ENCODE measurements around the gene APBA3.
A peak's percentile ranks its signal among the peaks of the same experiment; 100 is the strongest.

The APBA3 gene

GRCh38 chr19:3775831-3776230 lies 14.3 kb upstream of the APBA3 start:
- Histone ChIP-seq H3K9ac (ENCODE audit: low read length) (no peak overlapping the region), H3K4me1 (ENCODE audit: control insufficient read depth, insufficient read depth, low read depth, low read length) (no peaks in the 10 kb centered on the region), H3K79me1 (replicated peaks; ENCODE audit: low read length, poor library complexity, severe bottlenecking) (no peaks in the 10 kb centered on the region), H3K27ac (ENCODE audit: low read length, poor library complexity, severe bottlenecking) (no peak overlapping the region), H3K9me3 (ENCODE audit: control insufficient read depth, low read length) (no peaks in the 10 kb centered on the region), H3K36me3 (ENCODE audit: control insufficient read depth in 1 of 2, insufficient read depth in 2 of 2, low read depth in 1 of 2, low read length in 2 of 2) (no peaks in the 10 kb centered on the region), H2BK5ac (ENCODE audit: low read depth, low read length, poor library complexity, severe bottlenecking) (no peak overlapping the region), H3K4me2 (ENCODE audit: low read length, poor library complexity, severe bottlenecking) (no peak overlapping the region), H3K4ac (ENCODE audit: low read depth in 1 of 2, low read length in 2 of 2) (no peak overlapping the region), H3K18ac (ENCODE audit: low read depth in 1 of 2, low read length in 2 of 2) (no peak overlapping the region), H3K14ac (ENCODE audit: low read length in 2 of 2) (no peak overlapping the region), H2BK120ac (ENCODE audit: low read depth, low read length) (no peak overlapping the region), H2BK12ac (ENCODE audit: low read length in 2 of 2) (no peak overlapping the region), H2BK15ac (ENCODE audit: low read depth, poor library complexity, severe bottlenecking) (no peak overlapping the region), H3K4me3 (ENCODE audit: insufficient read depth in 1 of 2, low read depth in 1 of 2, low read length in 2 of 2) (no peak overlapping the region), H2AFZ (ENCODE audit: low read depth, low read length) (no peak overlapping the region), H3K27me3 (ENCODE audit: control insufficient read depth in 1 of 2, insufficient read depth in 1 of 2, low read length in 2 of 2) (peaks cover 0 to 30% of the 10 kb centered on the region in 2 experiments), H4K8ac (ENCODE audit: low read length) (no peak overlapping the region), H3K23ac (ENCODE audit: low read length in 2 of 2) (no peak overlapping the region), H2AK5ac (ENCODE audit: low read length, severe bottlenecking) (no peak overlapping the region), H4K91ac (ENCODE audit: low read length) (peak overlapping the region; percentile 22)
- WGBS, result 91% methylated on average over 5 of the region's 5 CpGs
- no peak for DNase-seq

GRCh38 chr19:3775374-3775711 lies 13.9 kb upstream of the APBA3 start:
- Histone ChIP-seq H3K4me1 (ENCODE audit: control insufficient read depth, insufficient read depth, low read depth, low read length) (no peaks in the 10 kb centered on the region), H3K9ac (ENCODE audit: low read length) (no peak overlapping the region), H4K8ac (ENCODE audit: low read length) (no peak overlapping the region), H3K18ac (ENCODE audit: low read depth in 1 of 2, low read length in 2 of 2) (no peak overlapping the region), H3K14ac (ENCODE audit: low read length in 2 of 2) (no peak overlapping the region), H3K4me2 (ENCODE audit: low read length, poor library complexity, severe bottlenecking) (no peak overlapping the region), H2BK15ac (ENCODE audit: low read depth, poor library complexity, severe bottlenecking) (no peak overlapping the region), H3K9me3 (ENCODE audit: control insufficient read depth, low read length) (no peaks in the 10 kb centered on the region), H3K79me1 (replicated peaks; ENCODE audit: low read length, poor library complexity, severe bottlenecking) (no peaks in the 10 kb centered on the region), H3K27me3 (ENCODE audit: control insufficient read depth in 1 of 2, insufficient read depth in 1 of 2, low read length in 2 of 2) (peaks cover 0 to 30% of the 10 kb centered on the region in 2 experiments), H3K23ac (ENCODE audit: low read length in 2 of 2) (no peak overlapping the region), H4K91ac (ENCODE audit: low read length) (no peak overlapping the region), H3K4me3 (ENCODE audit: insufficient read depth in 1 of 2, low read depth in 1 of 2, low read length in 2 of 2) (no peak overlapping the region), H3K4ac (ENCODE audit: low read depth in 1 of 2, low read length in 2 of 2) (no peak overlapping the region), H2BK5ac (ENCODE audit: low read depth, low read length, poor library complexity, severe bottlenecking) (no peak overlapping the region), H2AFZ (ENCODE audit: low read depth, low read length) (no peak overlapping the region), H3K27ac (ENCODE audit: low read length, poor library complexity, severe bottlenecking) (no peak overlapping the region), H2BK12ac (ENCODE audit: low read length in 2 of 2) (no peak overlapping the region), H3K36me3 (ENCODE audit: control insufficient read depth in 1 of 2, insufficient read depth in 2 of 2, low read depth in 1 of 2, low read length in 2 of 2) (peaks cover 0 to 3% of the 10 kb centered on the region in 2 experiments), H2BK120ac (ENCODE audit: low read depth, low read length) (no peak overlapping the region), H2AK5ac (ENCODE audit: low read length, severe bottlenecking) (no peak overlapping the region)
- DNase-seq, result no peak
- WGBS, result 65% methylated on average over 2 of the region's 2 CpGs

GRCh38 chr19:3774621-3775373 lies 13.3 kb upstream of the APBA3 start:
- Histone ChIP-seq H3K4ac (ENCODE audit: low read depth in 1 of 2, low read length in 2 of 2) (no peak overlapping the region), H2AK5ac (ENCODE audit: low read length, severe bottlenecking) (no peak overlapping the region), H2BK12ac (ENCODE audit: low read length in 2 of 2) (no peak overlapping the region), H3K18ac (ENCODE audit: low read depth in 1 of 2, low read length in 2 of 2) (no peak overlapping the region), H3K4me2 (ENCODE audit: low read length, poor library complexity, severe bottlenecking) (no peak overlapping the region), H4K8ac (ENCODE audit: low read length) (no peak overlapping the region), H3K23ac (ENCODE audit: low read length in 2 of 2) (no peak overlapping the region), H3K14ac (ENCODE audit: low read length in 2 of 2) (no peak overlapping the region), H4K91ac (ENCODE audit: low read length) (no peak overlapping the region), H3K27me3 (ENCODE audit: control insufficient read depth in 1 of 2, insufficient read depth in 1 of 2, low read length in 2 of 2) (peaks cover 0 to 30% of the 10 kb centered on the region in 2 experiments), H3K79me1 (replicated peaks; ENCODE audit: low read length, poor library complexity, severe bottlenecking) (no peaks in the 10 kb centered on the region), H3K9ac (ENCODE audit: low read length) (no peak overlapping the region), H2BK5ac (ENCODE audit: low read depth, low read length, poor library complexity, severe bottlenecking) (no peak overlapping the region), H3K4me1 (ENCODE audit: control insufficient read depth, insufficient read depth, low read depth, low read length) (no peaks in the 10 kb centered on the region), H3K27ac (ENCODE audit: low read length, poor library complexity, severe bottlenecking) (no peak overlapping the region), H3K4me3 (ENCODE audit: insufficient read depth in 1 of 2, low read depth in 1 of 2, low read length in 2 of 2) (no peak overlapping the region), H3K36me3 (ENCODE audit: control insufficient read depth in 1 of 2, insufficient read depth in 2 of 2, low read depth in 1 of 2, low read length in 2 of 2) (peaks cover 0 to 8% of the 10 kb centered on the region in 2 experiments), H3K9me3 (ENCODE audit: control insufficient read depth, low read length) (no peaks in the 10 kb centered on the region), H2AFZ (ENCODE audit: low read depth, low read length) (no peak overlapping the region), H2BK120ac (ENCODE audit: low read depth, low read length) (no peak overlapping the region), H2BK15ac (ENCODE audit: low read depth, poor library complexity, severe bottlenecking) (no peak overlapping the region)
- 71% methylated on average over 21 of the region's 25 CpGs for WGBS
- DNase-seq, result no peak

GRCh38 chr19:3773814-3774515 lies 12.5 kb upstream of the APBA3 start:
- Histone ChIP-seq H3K79me1 (replicated peaks; ENCODE audit: low read length, poor library complexity, severe bottlenecking) (no peaks in the 10 kb centered on the region), H2BK5ac (ENCODE audit: low read depth, low read length, poor library complexity, severe bottlenecking) (no peak overlapping the region), H4K91ac (ENCODE audit: low read length) (no peak overlapping the region), H3K36me3 (ENCODE audit: control insufficient read depth in 1 of 2, insufficient read depth in 2 of 2, low read depth in 1 of 2, low read length in 2 of 2) (peaks cover 0 to 17% of the 10 kb centered on the region in 2 experiments), H3K4ac (ENCODE audit: low read depth in 1 of 2, low read length in 2 of 2) (no peak overlapping the region), H2AK5ac (ENCODE audit: low read length, severe bottlenecking) (no peak overlapping the region), H3K9me3 (ENCODE audit: control insufficient read depth, low read length) (no peaks in the 10 kb centered on the region), H2BK12ac (ENCODE audit: low read length in 2 of 2) (no peak overlapping the region), H2BK120ac (ENCODE audit: low read depth, low read length) (no peak overlapping the region), H4K8ac (ENCODE audit: low read length) (no peak overlapping the region), H3K27ac (ENCODE audit: low read length, poor library complexity, severe bottlenecking) (no peak overlapping the region), H3K4me3 (ENCODE audit: insufficient read depth in 1 of 2, low read depth in 1 of 2, low read length in 2 of 2) (no peak overlapping the region), H3K27me3 (ENCODE audit: control insufficient read depth in 1 of 2, insufficient read depth in 1 of 2, low read length in 2 of 2) (peaks cover 0 to 30% of the 10 kb centered on the region in 2 experiments), H3K4me1 (ENCODE audit: control insufficient read depth, insufficient read depth, low read depth, low read length) (no peaks in the 10 kb centered on the region), H3K23ac (ENCODE audit: low read length in 2 of 2) (no peak overlapping the region), H3K9ac (ENCODE audit: low read length) (no peak overlapping the region), H3K18ac (ENCODE audit: low read depth in 1 of 2, low read length in 2 of 2) (no peak overlapping the region), H2BK15ac (ENCODE audit: low read depth, poor library complexity, severe bottlenecking) (no peak overlapping the region), H3K4me2 (ENCODE audit: low read length, poor library complexity, severe bottlenecking) (no peak overlapping the region), H3K14ac (ENCODE audit: low read length in 2 of 2) (no peak overlapping the region), H2AFZ (ENCODE audit: low read depth, low read length) (no peak overlapping the region)
- no peak for DNase-seq
- 69% methylated on average over 12 of the region's 12 CpGs for WGBS
